ENCODE measurements around the gene NDUFV1.
"Not testable (repeated sequence)": the region's sequence is repeated elsewhere in the genome, so short reads cannot be mapped to it uniquely, and the experiment has no call there.

The NDUFV1 gene

GRCh38 chr11:67586568-67587250 is 20.0 kb upstream of the NDUFV1 start:
- no peak for DNase-seq

- no peak for DNase-seq
Observed at GRCh38 chr11:67588136-67588503, 18.6 kb upstream of the NDUFV1 start.

GRCh38 chr11:67588899-67589415 is 17.8 kb upstream of the NDUFV1 start:
- not testable (repeated sequence) for DNase-seq

GRCh38 chr11:67592880-67593564 is 13.7 kb upstream of the NDUFV1 start:
- DNase-seq = no peak

- no peak for DNase-seq
Observed at GRCh38 chr11:67593565-67593905, 13.2 kb upstream of the NDUFV1 start.

GRCh38 chr11:67594480-67594879 is 12.3 kb upstream of the NDUFV1 start:
- no peak for DNase-seq

- DNase-seq = no peak
Observed at GRCh38 chr11:67596753-67597300, 9.9 kb upstream of the NDUFV1 start.

- DNase-seq = not testable (repeated sequence)
Observed at GRCh38 chr11:67597458-67597857, 9.3 kb upstream of the NDUFV1 start.

- not testable (repeated sequence) for DNase-seq
Observed at GRCh38 chr11:67597963-67598362, 8.8 kb upstream of the NDUFV1 start.

GRCh38 chr11:67599149-67599548 is 7.6 kb upstream of the NDUFV1 start:
- DNase-seq = no peak

- DNase-seq = no peak
Observed at GRCh38 chr11:67600324-67601029, 6.3 kb upstream of the NDUFV1 start.

- no peak for DNase-seq
Observed at GRCh38 chr11:67601098-67601497, 5.6 kb upstream of the NDUFV1 start.

GRCh38 chr11:67604119-67604518 is 2.6 kb upstream of the NDUFV1 start:
- DNase-seq = not testable (repeated sequence)

- DNase-seq = no peak
Observed at GRCh38 chr11:67604815-67605214, 1.9 kb upstream of the NDUFV1 start.

- DNase-seq = no peak
Observed at GRCh38 chr11:67605231-67606011, 1.3 kb upstream of the NDUFV1 start.

- DNase-seq = no peak
Observed at GRCh38 chr11:67606093-67606491, 644 bp upstream of the NDUFV1 start.

- no peak for DNase-seq
Observed at GRCh38 chr11:67607507-67607906, 771 bp downstream of the NDUFV1 start.

GRCh38 chr11:67608486-67608885 is 1.8 kb downstream of the NDUFV1 start:
- DNase-seq = no peak

GRCh38 chr11:67609316-67609715 is 2.6 kb downstream of the NDUFV1 start:
- DNase-seq = no peak

GRCh38 chr11:67610302-67610868 is 3.6 kb downstream of the NDUFV1 start:
- no peak for DNase-seq

- DNase-seq = no peak
Observed at GRCh38 chr11:67611165-67611564, 4.4 kb downstream of the NDUFV1 start.

Measured in stimulated activated CD4-positive, alpha-beta T cell treated with anti-CD3 and anti-CD28 coated beads, Interleukin-2, amount 100 ng/mL, for 48 hours (primary cell).